GM12865 (cell line): ENCODE measurements around the gene PHOSPHO1.

ENCODE experiments used
- DNase-seq: peaks from one replicate; pipeline ENCODE4 v3.0.0; 2010; ENCODE audit warnings: low read depth
- H3K4me3 ChIP-seq: 2 replicates; pipeline ENCODE4 v1.5.1; 2011; ENCODE audit warnings: mild to moderate bottlenecking, low read depth, low read length, control low read depth
- CTCF ChIP-seq: IDR thresholded peaks from 2 replicates; pipeline ENCODE4 v1.5.1; 2011; ENCODE audit warnings: low read length, control low read depth, low read depth, inconsistent platforms; ENCODE audit not compliant: insufficient read depth; ENCODE audit errors: missing control alignments

Gene PHOSPHO1

GRCh38 chr17:49242813-49243212 is 12.2 kb upstream of the PHOSPHO1 start:
- DNase-seq = no peak
- TF ChIP-seq CTCF = no peak
- H3K4me3 ChIP-seq = no peak overlapping the region

DNA sequence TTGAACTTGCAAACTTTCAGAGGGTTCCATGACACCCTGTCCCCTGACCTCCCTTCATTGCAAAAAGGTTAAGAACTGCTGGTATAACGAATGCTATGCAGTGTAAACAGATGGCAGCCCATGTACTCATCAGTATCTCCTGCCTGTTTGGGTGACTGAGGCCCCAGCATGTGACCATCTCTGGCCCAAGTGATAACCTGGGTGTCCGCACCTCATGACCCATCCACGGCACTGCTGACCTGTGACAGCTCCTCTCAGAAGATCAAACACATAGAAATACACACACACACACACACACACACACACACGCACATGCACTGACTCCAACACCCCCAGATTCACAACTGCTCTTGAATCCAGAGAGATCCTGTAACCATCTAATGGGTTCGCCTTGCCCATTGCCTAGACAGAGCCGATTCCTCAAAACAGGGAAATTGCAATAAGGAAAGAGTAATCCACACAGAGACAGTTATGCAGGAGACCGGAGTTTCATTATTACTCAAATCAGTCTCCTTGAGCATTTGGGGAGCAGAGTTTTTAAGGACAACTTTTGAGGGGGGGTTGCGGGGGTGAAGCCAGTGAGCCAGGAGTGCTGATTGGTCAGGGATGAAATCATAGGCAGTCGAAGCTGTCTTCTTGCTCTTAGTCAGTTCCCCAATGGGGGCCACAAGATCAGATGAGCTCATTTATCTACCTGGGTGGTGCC is 11.3 kb upstream of the PHOSPHO1 start:
- no peak for DNase-seq
- TF ChIP-seq CTCF = no peak
- H3K4me3 ChIP-seq = no peak overlapping the region

DNA sequence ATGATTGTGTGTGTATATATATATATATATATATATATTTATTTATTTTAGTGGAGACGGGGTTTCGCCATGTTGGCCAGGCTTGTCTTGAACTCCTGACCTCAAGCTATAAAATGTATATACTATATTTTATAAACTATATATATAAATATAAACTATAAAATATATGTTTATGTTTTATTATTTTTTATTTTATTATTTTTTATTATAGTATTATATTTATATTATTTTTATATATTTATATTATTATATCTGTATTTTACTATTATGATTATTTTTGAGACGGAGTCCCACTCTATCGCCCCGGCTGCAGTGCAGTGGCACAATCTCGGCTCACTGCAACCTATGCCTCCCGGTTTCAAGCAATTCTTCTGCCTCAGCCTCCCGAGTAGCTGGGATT is 10.5 kb upstream of the PHOSPHO1 start:
- TF ChIP-seq CTCF = no peak
- DNase-seq = no peak

GRCh38 chr17:49240619-49241018 is 10.0 kb upstream of the PHOSPHO1 start:
- no peak for DNase-seq
- H3K4me3 ChIP-seq = no peak overlapping the region
- no peak for TF ChIP-seq CTCF

More for the DNA sequence above, 10.5 kb upstream of the PHOSPHO1 start:
- H3K4me3 ChIP-seq = no peak overlapping the region

GRCh38 chr17:49239963-49240362 is 9.4 kb upstream of the PHOSPHO1 start:
- DNase-seq = no peak
- no peak overlapping the region for H3K4me3 ChIP-seq
- no peak for TF ChIP-seq CTCF

- no peak overlapping the region for H3K4me3 ChIP-seq
- no peak for TF ChIP-seq CTCF
- DNase-seq = no peak
These were observed 5.3 kb upstream of the PHOSPHO1 start for GRCh38 chr17:49235896-49236295.

GRCh38 chr17:49234509-49235080 is 4.0 kb upstream of the PHOSPHO1 start:
- no peak for DNase-seq
- TF ChIP-seq CTCF = no peak
- H3K4me3 ChIP-seq = no peak overlapping the region
